Activated naive CD4-positive, alpha-beta T cell (primary cell): Measurements from ENCODE around the gene MAGEC2.

Source experiments
- DNase-seq, 4 experiments: peaks; one replicate each; lab custom pipeline; 2025; lab: John Stamatoyannopoulos, UW

The MAGEC2 gene

GRCh38 chrX:142204522-142205433 is at the start of gene MAGEC2:
TSS of gene MAGEC2 (minus strand) at chrX:142205290. CDS start at chrX:142203987, 1,303 bp downstream.
- no peak for DNase-seq

- no peak for DNase-seq
Observed at GRCh38 chrX:142251680-142252079, 46.6 kb upstream of the MAGEC2 start.

- no peak for DNase-seq
Observed at GRCh38 chrX:142251202-142251601, 46.1 kb upstream of the MAGEC2 start.

GRCh38 chrX:142250502-142250901 is 45.4 kb upstream of the MAGEC2 start:
- DNase-seq, result no peak

GRCh38 chrX:142249721-142250120 is 44.6 kb upstream of the MAGEC2 start:
- no peak for DNase-seq

- DNase-seq, result no peak
Observed at GRCh38 chrX:142244568-142244967, 39.5 kb upstream of the MAGEC2 start.

GRCh38 chrX:142238536-142238935 is 33.4 kb upstream of the MAGEC2 start:
- DNase-seq, result no peak

GRCh38 chrX:142233400-142233799 is 28.3 kb upstream of the MAGEC2 start:
- no peak for DNase-seq

- DNase-seq, result no peak
Observed at GRCh38 chrX:142214081-142214480, 9.0 kb upstream of the MAGEC2 start.

- no peak for DNase-seq
Observed at GRCh38 chrX:142201113-142201512, 4.0 kb downstream of the MAGEC2 start.

- DNase-seq, result no peak
Observed at GRCh38 chrX:142186103-142186502, 19.0 kb downstream of the MAGEC2 start.

- no peak for DNase-seq
Observed at GRCh38 chrX:142184756-142185602, 20.1 kb downstream of the MAGEC2 start.

GRCh38 chrX:142156567-142156966 is 48.5 kb downstream of the MAGEC2 start:
- DNase-seq, result no peak
